Measurements from ENCODE around the gene CSGALNACT2.

CSGALNACT2 gene

DNA sequence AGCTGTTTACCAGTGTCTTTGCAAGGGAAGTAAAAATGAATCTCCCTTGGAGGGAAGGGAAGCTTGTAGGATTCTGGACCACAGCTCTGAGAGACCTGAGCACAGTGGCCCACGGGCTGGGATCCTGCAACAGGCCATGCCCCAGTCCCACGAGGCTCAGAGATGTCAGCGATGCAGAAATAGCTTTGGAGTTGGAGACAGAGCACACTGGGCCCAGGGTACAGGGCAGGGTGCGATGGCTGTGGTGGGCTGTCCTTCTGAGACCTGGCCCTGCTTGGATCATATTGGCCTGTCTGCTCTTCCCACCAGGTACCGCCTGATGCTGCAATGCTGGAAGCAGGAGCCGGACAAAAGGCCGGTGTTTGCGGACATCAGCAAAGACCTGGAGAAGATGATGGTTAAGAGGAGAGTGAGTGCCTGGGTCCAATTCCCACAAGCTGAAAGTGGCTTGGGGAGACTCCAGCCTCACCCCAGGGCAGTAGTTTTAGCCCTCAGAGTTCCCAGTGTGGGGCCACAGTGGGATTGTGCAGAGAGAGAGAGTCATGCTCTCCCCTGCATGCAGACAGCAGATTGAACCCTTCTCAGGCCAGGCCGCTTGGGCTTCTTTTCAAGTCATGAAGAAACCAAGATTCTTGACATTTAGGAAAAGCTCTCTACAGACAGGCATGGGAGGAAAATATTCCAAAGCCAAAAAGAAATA, 13.5 kb upstream of the CSGALNACT2 start:
- no peak for DNase-seq

DNA sequence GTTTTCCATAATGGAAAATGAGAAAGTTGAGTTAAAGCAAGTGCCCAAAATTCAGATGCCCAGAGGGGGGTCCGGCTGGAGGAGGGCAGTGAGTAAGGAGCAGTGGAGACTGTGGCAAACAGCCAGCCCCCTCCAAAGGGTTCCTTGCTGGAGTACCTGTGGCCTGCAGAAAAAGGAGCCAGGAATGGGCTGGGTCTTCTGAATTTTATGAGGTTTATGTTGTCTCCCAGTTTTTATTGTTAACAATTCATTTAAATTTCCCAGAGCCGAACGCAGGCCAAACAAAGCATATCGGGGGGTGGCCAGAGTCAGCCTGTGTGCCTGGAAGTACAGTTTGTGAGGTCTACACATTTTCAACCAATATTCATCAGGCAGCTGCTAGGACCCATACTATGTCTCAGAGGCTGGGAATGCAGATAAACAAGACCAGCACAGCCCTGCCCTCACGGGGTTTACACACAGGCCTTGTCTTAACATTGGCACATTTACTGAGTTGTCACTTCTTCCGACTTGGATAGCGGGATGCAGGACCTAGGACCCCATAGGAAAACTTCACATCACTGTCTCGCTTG, 12.9 kb upstream of the CSGALNACT2 start:
- DNase-seq, result no peak

DNA sequence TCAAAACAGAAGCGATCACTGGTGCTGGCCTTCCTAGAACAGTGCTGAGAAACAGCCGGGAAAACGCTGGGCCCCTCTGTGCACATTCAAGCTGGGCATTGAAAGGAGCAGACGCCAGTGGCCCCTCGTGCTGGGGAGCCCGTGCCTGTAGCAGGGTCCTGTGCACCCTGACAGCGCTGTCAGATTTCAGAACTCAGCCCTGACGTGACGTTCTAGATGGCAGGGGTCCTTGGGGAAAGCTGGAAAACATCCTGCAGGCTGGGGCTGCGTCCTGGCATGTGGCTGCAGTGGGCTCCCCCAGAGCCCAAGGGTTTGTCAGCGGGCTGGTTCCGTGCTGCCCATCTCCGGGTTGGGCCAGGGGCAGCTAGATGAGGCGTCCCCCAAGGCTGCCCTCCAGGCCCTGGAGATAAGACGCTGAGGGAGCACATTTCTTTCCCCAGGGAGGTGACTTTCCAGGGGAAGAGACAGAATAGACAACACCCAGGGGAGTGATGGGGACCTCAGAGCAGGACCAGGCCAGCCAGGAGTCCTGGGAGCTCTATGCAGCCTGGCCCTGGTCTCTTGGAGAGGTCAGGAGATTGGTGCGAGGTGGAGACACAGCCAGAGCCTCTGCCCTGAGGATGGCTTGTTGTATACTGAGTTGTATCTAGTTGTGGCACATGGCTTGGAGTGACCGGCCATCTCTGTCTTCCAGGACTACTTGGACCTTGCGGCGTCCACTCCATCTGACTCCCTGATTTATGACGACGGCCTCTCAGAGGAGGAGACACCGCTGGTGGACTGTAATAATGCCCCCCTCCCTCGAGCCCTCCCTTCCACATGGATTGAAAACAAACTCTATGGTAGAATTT, 12.1 kb upstream of the CSGALNACT2 start:
- DNase-seq, result no peak

DNA sequence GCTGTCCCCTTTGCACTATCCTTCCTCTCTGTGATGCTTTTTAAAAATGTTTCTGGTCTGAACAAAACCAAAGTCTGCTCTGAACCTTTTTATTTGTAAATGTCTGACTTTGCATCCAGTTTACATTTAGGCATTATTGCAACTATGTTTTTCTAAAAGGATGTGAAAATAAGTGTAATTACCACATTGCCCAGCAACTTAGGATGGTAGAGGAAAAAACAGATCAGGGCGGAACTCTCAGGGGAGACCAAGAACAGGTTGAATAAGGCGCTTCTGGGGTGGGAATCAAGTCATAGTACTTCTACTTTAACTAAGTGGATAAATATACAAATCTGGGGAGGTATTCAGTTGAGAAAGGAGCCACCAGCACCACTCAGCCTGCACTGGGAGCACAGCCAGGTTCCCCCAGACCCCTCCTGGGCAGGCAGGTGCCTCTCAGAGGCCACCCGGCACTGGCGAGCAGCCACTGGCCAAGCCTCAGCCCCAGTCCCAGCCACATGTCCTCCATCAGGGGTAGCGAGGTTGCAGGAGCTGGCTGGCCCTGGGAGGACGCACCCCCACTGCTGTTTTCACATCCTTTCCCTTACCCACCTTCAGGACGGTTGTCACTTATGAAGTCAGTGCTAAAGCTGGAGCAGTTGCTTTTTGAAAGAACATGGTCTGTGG, 11.4 kb upstream of the CSGALNACT2 start:
- DNase-seq, result no peak

DNA sequence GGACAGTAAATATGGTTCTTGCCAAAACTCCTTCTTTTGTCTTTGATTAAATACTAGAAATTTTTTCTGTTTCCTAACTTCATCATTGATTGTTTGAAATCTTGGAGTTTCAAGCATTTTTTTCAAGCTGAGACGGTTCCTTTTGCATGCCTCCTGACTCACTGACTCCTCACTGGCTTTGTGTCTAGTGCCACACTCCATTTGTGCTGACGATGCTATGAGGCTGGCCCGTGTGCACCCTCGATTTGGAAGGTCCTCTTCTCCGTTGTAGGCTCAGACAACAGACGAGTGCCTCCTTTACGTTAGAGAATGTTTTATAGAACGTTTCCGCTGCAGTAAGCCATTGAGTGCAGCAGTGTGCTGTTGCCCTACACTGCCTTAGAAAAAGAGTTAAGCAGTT, 10.8 kb upstream of the CSGALNACT2 start:
- DNase-seq, result no peak

- DNase-seq, result no peak
Measured at GRCh38 chr10:43128331-43128730, 9.9 kb upstream of the CSGALNACT2 start.

DNA sequence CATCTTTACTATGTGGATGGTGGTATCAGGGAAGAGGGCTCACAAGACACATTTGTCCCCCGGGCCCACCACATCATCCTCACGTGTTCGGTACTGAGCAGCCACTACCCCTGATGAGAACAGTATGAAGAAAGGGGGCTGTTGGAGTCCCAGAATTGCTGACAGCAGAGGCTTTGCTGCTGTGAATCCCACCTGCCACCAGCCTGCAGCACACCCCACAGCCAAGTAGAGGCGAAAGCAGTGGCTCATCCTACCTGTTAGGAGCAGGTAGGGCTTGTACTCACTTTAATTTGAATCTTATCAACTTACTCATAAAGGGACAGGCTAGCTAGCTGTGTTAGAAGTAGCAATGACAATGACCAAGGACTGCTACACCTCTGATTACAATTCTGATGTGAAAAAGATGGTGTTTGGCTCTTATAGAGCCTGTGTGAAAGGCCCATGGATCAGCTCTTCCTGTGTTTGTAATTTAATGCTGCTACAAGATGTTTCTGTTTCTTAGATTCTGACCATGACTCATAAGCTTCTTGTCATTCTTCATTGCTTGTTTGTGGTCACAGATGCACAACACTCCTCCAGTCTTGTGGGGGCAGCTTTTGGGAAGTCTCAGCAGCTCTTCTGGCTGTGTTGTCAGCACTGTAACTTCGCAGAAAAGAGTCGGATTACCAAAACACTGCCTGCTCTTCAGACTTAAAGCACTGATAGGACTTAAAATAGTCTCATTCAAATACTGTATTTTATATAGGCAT, 9.1 kb upstream of the CSGALNACT2 start:
- DNase-seq, result peak; percentile 69

DNA sequence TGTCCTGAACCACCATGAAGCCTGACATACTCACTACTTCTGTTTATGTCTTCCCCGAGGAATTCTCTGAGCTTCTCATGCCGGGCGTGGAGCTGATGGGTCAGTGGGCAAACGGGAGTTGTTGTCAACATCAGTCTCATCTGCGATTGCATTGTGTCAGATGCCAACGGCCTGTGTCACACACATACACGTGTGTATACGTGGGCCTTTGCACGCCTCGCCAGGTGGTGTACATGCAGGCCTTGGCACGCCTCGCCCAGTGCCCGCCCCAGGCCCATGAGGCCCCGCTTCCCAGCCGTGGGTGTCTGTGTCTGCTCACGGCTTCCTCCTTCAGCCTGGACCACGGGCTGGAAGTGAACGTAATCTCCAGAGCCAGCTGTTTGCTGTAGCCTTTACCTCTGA, 7.5 kb upstream of the CSGALNACT2 start:
- DNase-seq, result no peak

DNA sequence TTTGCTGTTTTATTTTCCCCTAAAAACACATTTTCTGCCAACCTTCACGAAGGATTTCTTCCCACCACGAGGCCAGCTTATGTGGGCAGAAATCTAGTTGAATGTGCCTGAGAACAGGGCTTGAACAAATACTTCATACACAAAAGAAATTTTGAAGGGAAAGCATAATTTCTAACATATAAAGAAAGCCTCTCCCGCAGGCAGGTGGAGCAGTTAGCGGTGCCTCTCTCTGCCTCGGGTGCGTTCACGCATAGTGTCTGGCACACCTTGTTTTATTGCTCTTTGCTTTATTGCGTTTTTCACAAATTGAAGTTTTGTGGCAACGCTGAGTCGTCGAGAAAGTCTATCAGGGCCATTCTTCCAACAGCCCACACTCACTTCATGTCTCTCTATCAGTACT, 7.0 kb upstream of the CSGALNACT2 start:
- no peak for DNase-seq

DNA sequence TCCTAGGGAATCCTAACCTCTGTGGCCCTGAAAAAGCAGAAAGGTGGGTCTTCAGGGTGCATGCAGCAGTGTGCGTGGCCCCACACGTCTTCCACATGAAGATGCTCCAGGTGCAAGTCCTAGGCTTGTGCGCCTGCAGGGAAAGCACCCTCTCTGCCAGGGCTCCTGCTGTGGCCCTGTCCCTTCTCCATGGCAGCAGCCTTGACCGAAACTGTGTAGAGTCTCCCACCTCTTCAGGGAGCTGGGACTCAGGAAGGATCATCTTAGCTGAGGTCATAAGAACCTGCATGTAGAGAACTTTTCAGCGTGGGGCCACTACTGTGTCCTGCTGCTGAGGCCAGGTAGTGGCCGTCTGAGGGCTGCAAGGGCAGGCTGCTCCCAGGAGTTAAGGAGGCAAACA, 6.3 kb upstream of the CSGALNACT2 start:
- no peak for DNase-seq

GRCh38 chr10:43132867-43133787, 5.1 kb upstream of the CSGALNACT2 start:
- DNase-seq, result no peak

GRCh38 chr10:43134126-43134905, 3.9 kb upstream of the CSGALNACT2 start:
- DNase-seq, result no peak

GRCh38 chr10:43135064-43135463, 3.2 kb upstream of the CSGALNACT2 start:
- DNase-seq, result no peak

DNA sequence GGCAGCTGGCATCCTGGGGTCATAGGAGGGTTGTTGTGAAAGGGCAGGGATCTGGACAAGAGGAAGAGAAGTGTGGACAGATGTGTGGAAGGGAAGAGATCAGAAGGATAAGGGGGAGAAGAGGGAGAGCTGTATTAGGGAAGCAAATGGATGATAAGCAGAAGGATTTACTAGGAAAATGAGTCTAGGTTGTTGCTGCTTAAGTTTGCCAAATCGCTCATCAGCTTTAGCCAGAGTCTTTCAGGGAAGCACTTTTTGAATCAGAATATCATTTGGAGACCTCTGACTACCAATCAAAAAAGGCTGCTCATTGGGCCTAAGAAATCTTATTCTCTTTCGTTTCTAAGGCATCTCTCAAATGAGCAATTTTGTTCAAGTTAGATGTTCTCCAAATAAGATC, 2.6 kb upstream of the CSGALNACT2 start:
- DNase-seq, result no peak

GRCh38 chr10:43136432-43136831, 1.8 kb upstream of the CSGALNACT2 start:
- DNase-seq, result no peak

DNA sequence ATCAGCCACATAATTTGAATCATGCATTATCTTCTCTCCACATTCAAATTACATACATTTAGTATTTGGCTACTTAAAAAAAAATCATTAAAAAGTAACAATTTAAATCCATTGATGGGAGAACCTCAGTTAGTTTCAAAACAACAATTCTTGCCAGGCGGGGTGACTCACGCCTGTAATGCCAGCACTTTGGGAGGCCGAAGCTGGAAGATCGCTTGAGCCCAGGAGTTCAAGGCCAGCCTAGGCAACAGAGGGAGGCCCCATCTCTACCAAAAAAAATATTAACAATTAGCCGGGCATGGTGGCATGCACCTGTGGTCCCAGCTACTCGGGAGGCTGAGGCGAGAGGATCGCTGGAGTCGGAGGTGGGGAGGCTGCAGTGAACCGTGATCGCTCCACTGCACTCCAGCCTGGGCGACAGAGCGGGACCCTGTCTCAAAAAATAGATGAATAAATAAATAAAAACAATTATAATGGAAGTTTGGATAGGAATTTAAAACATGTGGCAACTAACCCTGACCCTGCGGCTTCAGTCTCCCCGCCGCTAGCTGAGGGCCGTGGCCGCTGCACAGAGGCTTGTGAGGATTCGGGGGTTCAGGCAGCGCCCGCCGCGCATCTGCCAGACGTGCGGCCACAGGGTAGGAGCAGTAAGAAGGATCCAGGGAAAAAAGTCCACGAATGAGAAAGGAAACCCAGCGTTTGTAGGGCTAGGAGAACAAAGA, 1.1 kb upstream of the CSGALNACT2 start:
- no peak for DNase-seq

DNA sequence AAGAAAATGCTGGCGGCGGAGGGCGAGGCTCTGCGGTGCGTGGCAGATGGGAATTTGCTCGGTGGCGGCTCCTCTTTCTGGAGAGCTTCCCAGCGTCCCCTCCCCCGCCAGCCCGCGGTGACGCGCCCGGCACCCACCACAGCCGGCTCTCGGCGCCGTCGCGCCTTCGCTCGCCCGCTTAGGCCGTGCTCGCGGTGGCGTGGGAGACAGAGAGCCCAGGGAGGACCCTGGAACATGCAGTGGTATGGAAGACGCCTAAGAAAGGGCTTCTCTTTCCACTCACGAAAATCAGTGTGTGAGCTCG, 576 bp upstream of the CSGALNACT2 start:
- no peak for DNase-seq

DNA sequence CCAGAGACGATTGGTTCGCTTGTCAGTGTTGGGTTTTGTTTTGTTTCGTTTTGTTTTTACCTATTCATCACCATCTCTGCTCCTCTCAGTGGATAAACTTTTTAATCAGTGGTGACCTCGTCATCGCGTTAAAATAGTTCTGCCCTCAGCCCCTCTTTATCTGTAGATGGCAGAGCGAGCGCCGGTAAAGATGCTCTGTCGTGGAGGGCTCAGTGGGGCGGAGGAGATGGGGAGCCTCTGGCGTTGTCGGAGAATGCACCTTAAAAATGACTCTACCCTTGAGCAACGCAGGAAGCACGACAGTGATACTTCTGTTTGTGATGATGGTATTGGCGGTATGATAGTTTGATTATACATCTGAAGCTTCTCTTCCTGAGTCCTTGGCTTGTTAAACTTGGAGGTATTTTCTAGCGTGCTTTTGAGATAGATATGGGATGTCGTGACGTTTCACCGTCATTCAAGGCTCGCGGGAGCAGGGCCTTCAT, 554 bp downstream of the CSGALNACT2 start:
- DNase-seq, result no peak

GRCh38 chr10:43141421-43141820, 3.2 kb downstream of the CSGALNACT2 start:
- DNase-seq, result no peak

DNA sequence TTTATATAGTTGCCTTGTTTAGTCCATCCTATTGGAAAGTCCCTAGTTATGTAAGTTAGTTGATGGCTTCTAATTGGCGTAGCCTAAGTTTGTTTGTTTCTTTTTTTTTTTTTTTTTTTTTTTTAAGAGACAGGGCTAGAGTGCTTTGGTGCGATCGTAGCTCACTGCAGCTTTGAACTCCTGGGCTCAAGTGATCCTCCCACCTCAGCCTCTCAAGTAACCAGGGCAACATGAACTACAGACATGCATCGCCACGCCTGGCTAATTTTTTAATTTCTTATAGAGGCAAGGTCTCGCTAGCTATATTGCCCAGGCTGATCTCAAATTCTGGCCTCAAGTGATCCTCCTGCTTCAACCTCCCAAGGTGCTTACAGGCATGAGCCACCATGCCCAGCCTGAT, 7.1 kb downstream of the CSGALNACT2 start:
- no peak for DNase-seq

All from 8988T (cell line).